HG03097 (cell line): ENCODE results near the gene KCTD2.
"Not testable (repeated sequence)": the region's sequence is repeated elsewhere in the genome, so short reads cannot be mapped to it uniquely, and the experiment has no call there.

ENCODE experiments used
- ATAC-seq: cut with Tn5 transposase; IDR thresholded peaks from one replicate; pipeline ENCODE4 v1.9.1; 2021; ENCODE audit not compliant: unreplicated experiment, low FRiP score

Gene KCTD2, protein sequence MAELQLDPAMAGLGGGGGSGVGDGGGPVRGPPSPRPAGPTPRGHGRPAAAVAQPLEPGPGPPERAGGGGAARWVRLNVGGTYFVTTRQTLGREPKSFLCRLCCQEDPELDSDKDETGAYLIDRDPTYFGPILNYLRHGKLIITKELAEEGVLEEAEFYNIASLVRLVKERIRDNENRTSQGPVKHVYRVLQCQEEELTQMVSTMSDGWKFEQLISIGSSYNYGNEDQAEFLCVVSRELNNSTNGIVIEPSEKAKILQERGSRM

GRCh38 chr17:75046407-75047289 lies at the start of gene KCTD2, which contains the start of gene ATP5PD:
TSS of gene KCTD2 (plus strand) at chr17:75047225. CDS start at chr17:75047251, 26 bp downstream.
TSS of gene ATP5PD (minus strand) at chr17:75046969. CDS start at chr17:75042650, 4,319 bp downstream.
- ATAC-seq, result peak; percentile 94

DNA sequence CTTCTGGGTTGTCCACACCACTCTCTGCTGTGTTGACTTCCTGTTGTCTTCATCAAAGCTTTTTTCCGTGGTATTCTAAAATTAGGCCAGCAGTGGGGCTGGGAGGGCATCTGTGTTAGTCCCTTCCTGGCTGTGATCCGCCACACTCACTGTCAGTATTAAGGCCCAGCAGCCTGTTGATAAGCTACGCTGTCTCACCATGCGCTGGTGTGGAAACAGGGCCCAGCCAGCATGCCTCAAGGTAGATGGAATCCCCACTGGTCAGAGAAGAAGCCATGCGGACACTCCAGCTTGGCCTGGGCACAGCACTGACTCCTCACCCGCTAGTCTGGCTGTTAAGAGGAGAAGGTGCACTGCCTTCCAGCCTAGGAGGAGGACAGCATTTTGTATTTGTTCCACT lies 48.2 kb upstream of the KCTD2 start:
- ATAC-seq, result no peak

GRCh38 chr17:74999523-74999922 lies 47.5 kb upstream of the KCTD2 start:
- no peak for ATAC-seq

GRCh38 chr17:75001915-75002843 lies 44.8 kb upstream of the KCTD2 start:
- no peak for ATAC-seq

- ATAC-seq, result no peak
Measured at GRCh38 chr17:75003070-75003956, 43.7 kb upstream of the KCTD2 start.

- no peak for ATAC-seq
Measured at GRCh38 chr17:75003957-75004355, 43.1 kb upstream of the KCTD2 start.

GRCh38 chr17:75004371-75004770 lies 42.7 kb upstream of the KCTD2 start:
- no peak for ATAC-seq

- no peak for ATAC-seq
Measured at GRCh38 chr17:75005291-75005690, 41.7 kb upstream of the KCTD2 start.

DNA sequence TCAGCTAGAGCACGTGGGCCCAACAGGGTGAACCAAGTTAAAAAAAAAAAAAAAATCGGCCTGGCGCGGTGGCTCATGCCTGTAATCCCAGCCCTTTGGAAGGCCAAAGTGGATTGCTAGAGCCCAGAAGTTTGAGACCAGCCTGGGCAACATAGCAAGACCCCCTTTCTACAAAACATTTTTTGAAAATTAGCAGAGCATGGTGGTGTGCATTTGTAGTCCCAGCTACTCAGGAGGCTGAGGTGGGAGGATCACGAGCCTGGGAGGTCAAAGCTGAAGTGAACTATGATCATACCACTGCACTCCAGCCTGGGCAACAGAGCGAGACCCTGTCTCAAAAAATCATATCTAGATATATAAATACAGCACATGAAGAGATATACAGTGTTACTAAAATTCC lies 40.9 kb upstream of the KCTD2 start:
- ATAC-seq, result not testable (repeated sequence)

DNA sequence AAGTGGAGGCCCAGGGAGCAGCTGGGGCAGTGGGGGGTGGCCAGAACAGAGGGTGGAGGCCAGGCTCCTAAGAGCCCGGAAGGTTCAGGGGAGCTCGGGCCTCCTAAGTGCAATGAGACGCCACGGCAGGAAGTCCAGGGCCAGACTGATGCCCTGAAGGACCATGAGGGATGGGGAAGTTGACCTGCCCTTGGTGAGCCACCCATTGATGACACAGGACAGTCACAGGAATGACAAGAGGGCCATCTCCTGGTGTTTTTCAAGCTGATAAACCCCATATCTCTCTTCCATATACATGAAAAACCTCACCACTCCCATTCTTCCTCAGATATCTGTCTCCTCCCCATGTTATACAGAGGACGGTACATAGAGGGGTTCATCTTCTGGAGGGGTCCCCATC lies 40.4 kb upstream of the KCTD2 start:
- ATAC-seq, result no peak

DNA sequence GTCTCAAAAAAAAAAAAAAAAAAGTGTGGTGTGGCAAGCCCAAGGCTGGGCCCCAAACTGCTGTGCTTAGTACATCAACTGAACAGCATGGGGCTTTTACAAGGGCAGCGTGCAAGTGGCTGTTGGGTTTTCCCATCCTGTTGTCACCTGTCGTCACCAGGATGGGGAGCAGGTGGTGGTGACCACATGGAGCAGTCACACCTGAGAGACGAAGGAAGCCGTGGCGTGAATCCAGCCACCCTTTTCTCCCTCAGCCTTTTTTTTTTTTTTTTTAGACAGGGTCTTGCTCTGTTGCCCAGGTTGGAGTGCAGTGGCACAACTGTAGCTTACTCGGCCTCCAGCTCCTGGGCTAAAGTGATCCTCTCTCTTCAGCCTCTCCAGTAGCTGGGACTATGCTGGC lies 38.7 kb upstream of the KCTD2 start:
- ATAC-seq, result no peak

GRCh38 chr17:75009139-75009724 lies 37.8 kb upstream of the KCTD2 start:
- no peak for ATAC-seq

GRCh38 chr17:75010683-75011400 lies 36.2 kb upstream of the KCTD2 start:
- no peak for ATAC-seq

DNA sequence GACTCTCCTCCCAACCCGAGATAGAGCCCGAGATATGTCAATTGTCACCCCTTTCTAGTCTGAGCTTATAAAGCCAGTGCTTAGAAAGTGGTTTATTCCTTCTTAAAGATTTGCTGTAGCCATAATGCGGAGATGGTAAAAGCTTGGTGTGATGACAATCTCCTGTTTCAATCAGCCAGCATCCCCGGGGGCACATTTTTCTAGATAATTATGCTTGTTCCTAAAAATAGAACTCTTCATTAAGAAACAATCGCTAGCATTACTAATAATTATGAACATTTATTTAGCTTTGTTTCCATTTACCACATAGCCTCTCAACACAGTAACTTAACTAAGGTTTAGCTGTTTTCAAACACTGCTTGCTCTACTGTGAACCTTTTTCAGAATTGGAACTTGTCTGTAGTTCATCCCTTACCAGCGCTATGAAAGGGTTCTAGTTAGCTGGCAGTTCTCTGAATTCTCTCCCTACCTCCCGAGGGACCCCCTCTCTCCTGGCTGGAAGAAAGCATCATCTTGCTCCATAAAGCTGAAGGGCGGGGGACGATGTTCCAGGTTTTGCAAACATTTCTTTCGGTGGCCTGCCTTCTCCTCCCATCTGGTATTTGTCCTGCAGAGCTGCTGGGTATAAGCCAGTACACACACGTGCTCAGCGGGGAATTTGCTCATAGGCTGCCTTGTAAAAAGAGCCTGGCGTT lies 35.5 kb upstream of the KCTD2 start:
- ATAC-seq, result no peak

DNA sequence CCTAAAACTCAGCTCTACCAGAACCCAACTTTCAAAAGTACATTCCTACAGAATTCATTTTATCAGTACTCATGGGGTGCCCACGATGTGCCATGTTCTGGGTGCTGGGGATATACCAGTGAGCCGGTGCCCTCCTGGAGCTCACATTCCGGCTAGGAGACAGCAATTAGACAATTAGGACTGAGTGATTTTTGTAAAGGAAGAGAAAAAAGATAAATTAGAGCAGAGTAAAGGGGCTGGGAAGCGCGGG lies 35.0 kb upstream of the KCTD2 start:
- ATAC-seq, result no peak

GRCh38 chr17:75012346-75013091 lies 34.5 kb upstream of the KCTD2 start, which contains the start of gene MRPL58:
TSS of gene MRPL58 (plus strand) at chr17:75012670. CDS start at chr17:75012687, 17 bp downstream.
- peak; percentile 74 for ATAC-seq

- no peak for ATAC-seq
Measured at GRCh38 chr17:75013092-75013559, 33.9 kb upstream of the KCTD2 start.
